Urothelium cell line (cell line): ENCODE results near the gene INPP5K.
"Not testable (repeated sequence)": the region's sequence is repeated elsewhere in the genome, so short reads cannot be mapped to it uniquely, and the experiment has no call there.

Experiments used
- DNase-seq: peaks from one replicate; pipeline ENCODE4 v3.0.0; 2011; ENCODE audit warnings: low spot score, mixed read lengths
- FAIRE-seq: peaks from 2 replicates; lab custom pipeline; 2011; peaks lifted over from hg19 to GRCh38; lab: Jason Lieb, UNC

INPP5K gene

DNA sequence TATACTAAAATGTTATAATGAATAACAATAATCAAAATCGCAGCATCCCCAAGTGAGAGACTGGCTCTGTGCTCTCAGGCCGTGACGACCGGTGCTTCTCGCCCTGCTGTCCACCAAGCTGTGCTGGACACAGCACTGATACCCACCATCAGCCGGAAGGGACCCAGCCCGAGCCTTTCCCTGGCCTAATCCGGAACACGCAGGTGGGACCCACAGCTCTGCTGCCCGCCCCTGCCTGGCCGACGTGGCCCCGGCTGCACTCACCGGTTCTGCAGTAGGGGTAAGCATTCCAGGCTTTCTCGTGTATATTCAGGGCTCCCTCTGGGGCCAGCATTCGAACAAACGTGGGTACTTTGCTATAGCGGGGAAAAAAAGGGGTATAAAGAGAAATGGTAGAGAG lies 31.6 kb upstream of the INPP5K start:
- no peak for DNase-seq
- FAIRE-seq: no peak

- FAIRE-seq (no peak), DNase-seq (no peak)
These were observed 30.0 kb upstream of the INPP5K start for GRCh38 chr17:1546292-1546922.

DNA sequence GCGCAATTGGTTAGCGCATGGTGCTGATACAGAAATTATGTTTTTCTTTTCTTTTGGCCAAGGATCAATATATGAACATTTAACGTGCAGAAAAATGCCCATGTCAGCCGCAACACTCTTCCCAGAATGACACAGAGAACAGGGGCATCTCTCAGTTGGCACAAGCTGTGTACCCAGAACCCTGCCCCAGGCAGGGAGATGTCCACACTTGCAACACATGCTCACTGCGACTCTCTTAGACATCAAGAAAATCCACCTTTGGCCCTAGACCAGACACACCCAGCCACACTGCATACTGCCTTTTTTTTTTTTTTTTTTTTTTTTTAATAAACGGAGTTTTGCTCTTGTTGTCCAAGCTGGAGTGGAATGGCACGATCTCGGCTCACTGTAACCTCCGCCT lies 29.2 kb upstream of the INPP5K start:
- FAIRE-seq: no peak
- no peak for DNase-seq

GRCh38 chr17:1542316-1542715 lies 25.9 kb upstream of the INPP5K start:
- FAIRE-seq: no peak
- no peak for DNase-seq

DNA sequence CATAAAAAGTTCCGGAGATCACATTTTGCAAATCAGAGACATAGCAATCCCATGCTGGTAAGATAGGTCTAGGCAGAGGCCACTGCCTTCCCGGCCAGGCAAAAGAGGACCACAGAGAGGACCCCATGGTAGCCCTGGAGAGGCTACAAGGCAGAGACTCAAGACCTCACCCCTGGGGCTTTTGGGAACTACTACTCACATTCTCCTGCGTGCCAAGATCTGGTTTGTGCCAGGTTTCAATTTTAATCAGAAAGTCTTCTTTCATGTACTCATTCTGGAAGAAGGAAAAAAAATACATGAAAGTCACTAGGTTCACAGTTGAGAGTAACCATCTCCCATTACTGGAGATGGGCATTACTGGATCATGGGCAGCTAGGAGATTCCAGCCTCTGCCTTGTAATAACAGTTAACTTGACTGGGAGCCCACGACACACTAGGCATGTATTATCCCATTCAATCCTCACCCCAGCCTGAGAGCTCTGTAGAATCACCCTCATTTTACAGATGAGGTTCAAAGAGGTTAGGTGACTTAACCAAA lies 25.0 kb upstream of the INPP5K start:
- FAIRE-seq: no peak
- no peak for DNase-seq

DNA sequence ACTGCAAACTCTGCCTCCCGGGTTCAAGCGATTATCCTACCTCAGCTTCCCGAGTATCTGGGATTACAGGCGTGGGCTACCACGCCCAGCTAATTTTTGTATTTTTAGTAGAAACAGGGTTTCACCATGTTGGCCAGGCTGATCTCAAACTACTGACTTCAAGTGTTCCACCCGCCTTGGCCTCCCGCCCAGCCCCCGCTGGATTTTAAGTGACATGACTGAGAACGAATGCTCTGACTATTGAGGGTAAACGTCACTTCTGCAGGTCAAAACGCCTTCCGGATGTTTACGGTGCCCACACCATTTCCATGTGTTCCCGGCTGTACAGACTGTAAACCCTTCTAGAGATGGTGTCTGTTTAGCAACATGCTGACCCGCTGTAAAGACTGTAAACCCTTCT lies 23.4 kb upstream of the INPP5K start:
- no peak for DNase-seq
- FAIRE-seq: no peak

DNA sequence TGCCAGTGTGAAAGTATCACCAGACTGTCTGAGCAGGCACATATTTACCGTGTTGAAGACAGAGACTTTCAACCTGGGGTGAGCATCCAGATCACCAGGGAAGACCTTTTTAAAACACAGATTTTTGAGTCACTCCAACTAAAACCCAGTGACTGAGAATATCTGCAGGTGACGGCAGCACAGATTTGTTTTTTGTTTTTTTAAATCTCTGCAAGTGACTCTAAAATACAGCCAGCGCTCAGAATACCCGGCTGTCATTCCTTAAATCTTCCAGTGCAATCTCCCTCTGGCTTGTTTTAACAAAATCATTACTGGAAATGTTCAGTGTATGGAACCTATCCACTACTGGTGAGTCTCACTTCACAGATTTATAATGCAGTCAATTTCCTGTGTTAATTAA lies 19.3 kb upstream of the INPP5K start:
- no peak for DNase-seq
- FAIRE-seq: no peak

- DNase-seq (no peak), FAIRE-seq (no peak)
These were observed 17.4 kb upstream of the INPP5K start for GRCh38 chr17:1533661-1534325.

DNA sequence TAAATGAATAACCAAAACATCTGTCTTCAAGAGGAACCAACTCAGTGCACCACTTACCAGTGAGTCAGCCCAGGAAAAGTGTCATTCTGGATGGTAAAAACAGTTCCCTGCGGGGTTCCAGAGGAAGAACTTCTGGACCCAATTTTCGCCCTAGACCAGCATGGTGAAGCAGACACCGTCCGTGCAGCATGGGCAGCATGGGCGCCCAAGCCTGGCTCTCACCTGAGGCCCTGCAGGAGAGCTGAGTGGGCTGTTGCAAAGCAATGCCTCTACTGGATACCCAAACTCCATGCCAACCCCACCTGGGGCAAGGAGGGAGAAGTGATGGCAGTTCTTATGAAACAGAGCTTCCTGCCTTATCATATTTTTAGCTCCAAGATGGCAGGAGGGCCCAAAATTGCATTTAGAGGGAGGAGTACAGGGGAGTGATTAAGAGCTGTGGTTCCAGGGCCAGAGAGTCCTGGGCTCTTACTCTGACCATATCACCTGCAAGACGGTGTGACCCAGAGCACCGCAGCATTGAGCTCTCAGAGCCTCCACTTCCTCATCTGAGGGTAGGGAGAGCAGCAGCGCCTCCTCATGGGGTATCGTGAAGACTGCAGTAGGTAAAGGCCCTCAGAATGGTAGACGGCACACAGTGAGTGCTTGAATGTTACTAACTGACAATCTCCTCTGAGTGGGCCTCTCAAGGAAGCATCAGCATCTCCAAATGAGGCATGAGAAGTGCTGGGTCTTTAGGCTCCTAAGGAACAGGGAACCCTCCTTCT lies 16.6 kb upstream of the INPP5K start:
- DNase-seq: no peak

GRCh38 chr17:1529863-1530262 lies 13.5 kb upstream of the INPP5K start:
- FAIRE-seq: no peak
- no peak for DNase-seq

More for the DNA sequence above, 16.6 kb upstream of the INPP5K start:
- no peak for FAIRE-seq

- not testable (repeated sequence) for DNase-seq, FAIRE-seq
These were observed 10.5 kb upstream of the INPP5K start for GRCh38 chr17:1526876-1527275.

- DNase-seq: no peak
- FAIRE-seq: no peak
These were observed 6.2 kb upstream of the INPP5K start for GRCh38 chr17:1522626-1523025.

GRCh38 chr17:1521086-1521640 lies 4.8 kb upstream of the INPP5K start:
- DNase-seq (no peak), FAIRE-seq (no peak)

- FAIRE-seq: no peak
- no peak for DNase-seq
These were observed 3.3 kb upstream of the INPP5K start for GRCh38 chr17:1519678-1520077.

DNA sequence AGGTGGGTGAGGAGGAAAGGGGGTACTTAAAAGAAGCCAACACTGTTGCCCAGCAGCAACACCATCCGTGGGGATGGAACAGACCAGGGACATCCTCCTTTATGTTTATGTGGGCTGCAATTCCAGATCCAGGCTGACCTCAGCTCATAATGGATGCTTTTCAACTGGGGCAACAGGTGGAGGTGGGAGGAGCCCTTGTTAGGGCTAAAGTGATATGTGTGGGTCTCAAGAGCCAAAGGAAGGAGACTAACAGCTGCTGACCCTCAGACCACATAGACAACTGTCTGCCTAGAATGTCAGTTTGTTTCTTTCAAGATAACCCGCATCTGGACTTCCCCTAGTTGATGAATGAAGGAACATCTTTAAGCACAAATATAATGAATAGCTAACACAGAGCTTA lies 2.0 kb upstream of the INPP5K start:
- DNase-seq (no peak), FAIRE-seq (no peak)

DNA sequence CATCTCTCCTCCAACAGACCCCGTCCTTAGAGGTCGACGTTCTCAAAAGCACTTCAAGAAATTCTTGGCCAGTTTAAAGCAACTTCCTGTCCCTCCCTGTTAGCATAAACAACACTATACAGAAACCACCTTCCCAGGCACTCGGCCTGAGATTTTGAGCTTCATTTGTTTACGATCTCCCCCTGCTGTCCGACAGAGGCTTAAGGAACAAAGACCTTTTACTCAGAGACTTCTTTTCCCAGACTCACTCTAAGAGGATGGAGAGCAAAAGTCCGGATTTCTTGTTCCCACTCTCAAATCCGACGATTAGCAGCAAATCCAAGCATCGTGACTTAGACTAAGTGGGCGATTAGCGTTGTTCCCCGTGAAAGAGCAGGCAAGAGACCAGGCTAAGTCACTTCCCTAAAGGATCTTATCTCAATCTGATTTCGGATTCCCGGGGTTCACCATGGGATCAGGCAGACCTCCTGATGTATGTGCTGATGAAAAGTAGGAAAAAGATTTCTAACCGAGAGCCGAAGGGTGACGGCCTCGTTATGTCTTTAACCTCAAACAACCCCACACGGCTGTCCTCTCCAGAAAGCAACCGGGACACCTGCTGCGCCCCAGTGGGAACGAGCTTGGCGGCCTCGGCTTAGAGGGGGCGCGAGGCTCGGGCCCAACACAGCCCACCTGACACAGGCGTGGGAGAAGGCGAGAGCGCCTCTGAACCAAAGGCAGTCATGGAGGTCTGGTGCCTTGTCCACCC lies 598 bp downstream of the INPP5K start:
- DNase-seq (peak; percentile 34), FAIRE-seq (no peak)

DNA sequence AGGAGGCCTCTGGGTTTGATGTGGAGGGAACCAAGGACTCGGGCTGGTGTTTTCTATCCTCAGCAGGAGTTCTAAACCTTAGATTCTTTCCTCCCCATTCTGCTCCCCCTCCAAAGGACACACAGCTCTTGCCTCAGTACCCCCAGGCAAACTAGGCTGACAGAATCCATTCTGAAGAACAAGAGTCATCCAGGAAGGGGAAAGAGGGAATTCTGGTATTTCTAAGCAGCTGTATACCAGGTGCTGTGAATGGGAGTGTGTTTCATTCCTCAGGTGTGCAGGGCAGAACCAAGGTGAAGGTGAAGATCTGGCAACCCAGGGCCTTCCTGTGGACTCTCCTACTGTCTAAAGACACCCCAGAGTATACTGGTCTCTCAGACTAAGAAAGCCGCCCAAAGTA lies 4.1 kb downstream of the INPP5K start:
- FAIRE-seq (no peak), DNase-seq (no peak)

DNA sequence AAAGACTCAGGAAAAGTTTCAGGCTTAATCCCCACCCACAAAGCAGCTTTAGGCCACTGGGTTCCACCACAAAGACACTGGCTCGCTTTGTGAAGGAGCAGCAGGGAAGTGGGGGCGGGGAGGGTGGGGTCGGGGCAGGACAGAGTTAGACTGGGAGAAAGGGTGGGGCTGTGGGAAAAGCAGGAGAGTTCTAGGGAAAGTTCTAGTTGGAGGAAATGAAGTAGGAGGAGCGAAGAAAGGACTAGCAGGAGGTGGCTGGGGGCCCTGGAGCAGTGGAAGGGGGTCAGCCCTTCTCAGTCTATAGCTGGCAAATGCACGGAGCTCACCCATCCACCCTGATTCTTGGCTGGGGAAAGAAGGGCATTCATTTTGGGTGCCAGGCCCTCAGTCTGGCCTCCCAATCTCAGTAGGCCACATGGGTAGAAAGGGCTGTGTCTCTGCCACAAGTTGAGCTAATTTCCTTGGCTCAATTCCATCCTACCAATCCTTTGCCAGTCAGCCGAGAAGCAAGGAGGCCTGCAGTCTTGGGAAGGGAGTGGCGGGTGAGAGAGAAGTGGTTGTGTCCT lies 4.6 kb downstream of the INPP5K start:
- no peak for FAIRE-seq

GRCh38 chr17:1511290-1511689 lies 5.1 kb downstream of the INPP5K start:
- no peak for DNase-seq

More for the DNA sequence above, 4.6 kb downstream of the INPP5K start:
- no peak for DNase-seq

DNA sequence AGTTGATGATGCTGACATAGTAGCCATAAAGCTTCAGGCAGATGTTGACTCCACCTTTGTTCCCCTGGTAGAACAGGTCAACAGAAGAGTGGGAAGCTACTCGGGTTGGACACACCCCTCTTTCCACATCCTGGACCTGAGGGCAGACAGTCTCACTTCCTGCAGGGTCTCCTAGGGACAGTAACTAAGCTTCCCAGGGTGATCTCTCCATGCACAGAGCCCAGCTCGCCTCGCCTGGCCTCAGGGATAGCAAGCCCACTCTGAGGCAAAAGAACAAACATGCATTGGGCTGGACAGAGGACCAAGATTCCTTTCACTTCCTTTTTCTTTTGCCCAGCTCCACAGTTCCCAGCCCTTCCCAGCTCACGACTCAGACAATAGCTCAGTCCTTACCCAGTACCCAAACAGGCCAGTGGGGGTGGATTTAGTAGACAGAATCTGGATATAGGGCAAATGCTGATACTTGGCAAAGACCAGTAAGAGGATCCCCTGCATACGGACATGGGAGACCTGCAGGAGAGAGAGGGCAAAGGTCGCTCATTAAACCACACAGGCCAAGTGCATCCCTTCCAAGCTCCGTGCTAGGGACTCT lies 7.0 kb downstream of the INPP5K start:
- DNase-seq: no peak
- FAIRE-seq: no peak

More at GRCh38 chr17:1511290-1511689, 5.1 kb downstream of the INPP5K start:
- FAIRE-seq: no peak
